Measurements from ENCODE around the gene MBD6.

MBD6 gene, protein sequence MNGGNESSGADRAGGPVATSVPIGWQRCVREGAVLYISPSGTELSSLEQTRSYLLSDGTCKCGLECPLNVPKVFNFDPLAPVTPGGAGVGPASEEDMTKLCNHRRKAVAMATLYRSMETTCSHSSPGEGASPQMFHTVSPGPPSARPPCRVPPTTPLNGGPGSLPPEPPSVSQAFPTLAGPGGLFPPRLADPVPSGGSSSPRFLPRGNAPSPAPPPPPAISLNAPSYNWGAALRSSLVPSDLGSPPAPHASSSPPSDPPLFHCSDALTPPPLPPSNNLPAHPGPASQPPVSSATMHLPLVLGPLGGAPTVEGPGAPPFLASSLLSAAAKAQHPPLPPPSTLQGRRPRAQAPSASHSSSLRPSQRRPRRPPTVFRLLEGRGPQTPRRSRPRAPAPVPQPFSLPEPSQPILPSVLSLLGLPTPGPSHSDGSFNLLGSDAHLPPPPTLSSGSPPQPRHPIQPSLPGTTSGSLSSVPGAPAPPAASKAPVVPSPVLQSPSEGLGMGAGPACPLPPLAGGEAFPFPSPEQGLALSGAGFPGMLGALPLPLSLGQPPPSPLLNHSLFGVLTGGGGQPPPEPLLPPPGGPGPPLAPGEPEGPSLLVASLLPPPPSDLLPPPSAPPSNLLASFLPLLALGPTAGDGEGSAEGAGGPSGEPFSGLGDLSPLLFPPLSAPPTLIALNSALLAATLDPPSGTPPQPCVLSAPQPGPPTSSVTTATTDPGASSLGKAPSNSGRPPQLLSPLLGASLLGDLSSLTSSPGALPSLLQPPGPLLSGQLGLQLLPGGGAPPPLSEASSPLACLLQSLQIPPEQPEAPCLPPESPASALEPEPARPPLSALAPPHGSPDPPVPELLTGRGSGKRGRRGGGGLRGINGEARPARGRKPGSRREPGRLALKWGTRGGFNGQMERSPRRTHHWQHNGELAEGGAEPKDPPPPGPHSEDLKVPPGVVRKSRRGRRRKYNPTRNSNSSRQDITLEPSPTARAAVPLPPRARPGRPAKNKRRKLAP

DNA sequence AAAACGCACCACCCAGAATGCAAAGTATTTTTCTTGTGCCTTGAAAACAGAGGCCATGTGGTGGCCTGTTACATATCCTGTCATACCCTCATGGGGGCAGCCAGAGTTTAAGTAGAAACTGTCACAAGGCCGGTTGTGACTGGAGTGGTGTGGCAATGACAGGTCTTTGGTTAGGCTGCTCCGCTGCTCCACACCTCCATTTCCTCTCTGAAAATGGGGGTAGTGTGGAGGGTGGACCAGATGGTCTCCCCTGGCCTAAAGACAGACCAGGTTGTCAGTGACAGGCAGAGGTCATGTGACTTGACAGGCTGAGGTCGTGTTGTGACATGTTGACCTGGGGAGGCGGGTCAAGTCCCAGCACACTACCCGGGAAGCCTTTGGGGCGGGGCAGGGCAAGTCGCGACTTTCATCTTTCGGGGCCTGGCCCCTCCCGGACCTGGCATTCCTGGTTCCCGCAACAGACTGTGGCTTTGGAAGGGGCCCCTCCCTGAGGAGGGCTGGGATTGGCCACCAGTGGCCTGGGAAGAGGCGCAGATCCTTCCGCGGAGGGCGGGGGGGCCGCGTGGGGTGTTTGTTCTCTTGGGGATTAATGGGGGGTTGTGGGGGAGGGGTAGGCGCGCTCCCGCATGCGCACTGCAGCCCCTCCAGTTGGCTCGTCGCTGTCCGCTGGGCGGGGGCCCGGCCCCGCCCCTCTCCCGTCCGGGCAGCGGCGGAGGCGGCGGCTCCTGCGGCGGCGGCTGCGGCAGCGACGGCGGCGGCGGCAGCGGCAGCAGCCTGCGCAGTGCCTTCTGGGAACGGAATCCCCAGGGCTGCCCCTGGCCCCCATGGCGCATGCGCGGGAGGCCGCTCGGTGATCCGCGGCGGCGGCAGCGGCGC, at the start of gene MBD6:
Gene MBD6 (plus strand): TSS at position 814 of the 876 bp plus-strand sequence. CDS start 1,480 bp downstream, outside the sequence.
- DNase-seq (ENCODE audit: extremely low spot score, insufficient read length, low read depth) = peak; percentile 93
- FAIRE-seq = peak; percentile 89

DNA sequence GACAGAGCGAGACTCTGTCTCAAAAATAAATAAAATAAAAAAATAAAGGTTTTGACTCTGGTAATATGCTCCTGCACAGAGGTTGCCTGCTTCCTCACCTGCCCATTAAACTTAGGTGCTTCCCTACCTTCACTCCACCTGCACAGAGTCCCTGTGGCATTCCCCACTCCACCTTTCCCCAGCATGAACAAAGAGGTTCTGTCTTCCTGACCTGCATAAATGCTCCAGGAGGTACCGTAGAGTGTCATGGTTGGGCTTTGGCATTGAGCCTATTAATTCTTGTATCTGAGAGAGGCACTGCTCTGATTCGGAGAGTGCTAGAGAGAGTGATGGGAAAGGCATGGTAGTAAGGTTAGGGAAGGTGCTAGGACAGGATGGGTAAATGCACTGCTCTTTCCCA, 49.2 kb upstream of the MBD6 start:
- FAIRE-seq = no peak

DNA sequence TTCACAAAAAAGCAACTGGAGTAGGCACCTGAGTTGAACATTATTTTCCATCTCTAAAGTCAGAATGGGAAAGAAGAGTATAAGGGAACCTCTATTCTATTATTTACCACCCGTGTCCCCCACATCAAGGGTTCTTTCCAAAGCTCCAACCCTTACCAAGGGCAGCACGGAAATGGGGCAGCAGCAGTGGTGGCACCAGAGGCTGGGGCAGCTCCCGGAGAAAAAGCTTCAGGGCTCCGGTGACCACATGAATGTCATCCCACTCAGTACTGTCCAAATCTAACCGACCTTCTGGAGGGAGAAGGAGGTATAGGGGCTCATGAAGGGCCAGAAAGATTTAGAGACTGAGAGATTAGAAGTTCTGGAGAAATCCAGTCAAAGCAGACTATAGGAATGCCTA, 48.7 kb upstream of the MBD6 start:
- no peak for DNase-seq (ENCODE audit: extremely low spot score, insufficient read length, low read depth)
- FAIRE-seq = no peak

More for the DNA sequence above, 49.2 kb upstream of the MBD6 start:
- no peak for DNase-seq (ENCODE audit: extremely low spot score, insufficient read length, low read depth)

DNA sequence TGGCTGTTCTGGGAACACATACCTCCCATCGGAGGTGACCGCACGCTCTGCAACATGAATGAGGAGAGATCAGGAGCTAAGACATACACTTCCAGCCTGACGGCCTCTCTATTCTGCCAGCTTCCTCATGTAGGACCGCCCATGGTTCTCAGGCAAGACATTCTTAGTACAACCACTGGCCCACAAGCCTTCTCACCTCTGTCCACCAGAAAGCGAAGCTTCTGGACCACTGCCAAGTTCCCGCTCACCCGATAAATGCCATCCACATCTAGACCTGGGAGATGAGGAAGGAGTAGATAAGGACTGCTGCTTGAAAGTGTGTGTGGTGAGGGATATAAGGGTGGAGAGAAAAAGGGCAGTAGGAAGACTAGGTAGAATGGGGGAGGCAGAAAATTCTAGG, 48.2 kb upstream of the MBD6 start:
- FAIRE-seq = no peak
- no peak for DNase-seq (ENCODE audit: extremely low spot score, insufficient read length, low read depth)

DNA sequence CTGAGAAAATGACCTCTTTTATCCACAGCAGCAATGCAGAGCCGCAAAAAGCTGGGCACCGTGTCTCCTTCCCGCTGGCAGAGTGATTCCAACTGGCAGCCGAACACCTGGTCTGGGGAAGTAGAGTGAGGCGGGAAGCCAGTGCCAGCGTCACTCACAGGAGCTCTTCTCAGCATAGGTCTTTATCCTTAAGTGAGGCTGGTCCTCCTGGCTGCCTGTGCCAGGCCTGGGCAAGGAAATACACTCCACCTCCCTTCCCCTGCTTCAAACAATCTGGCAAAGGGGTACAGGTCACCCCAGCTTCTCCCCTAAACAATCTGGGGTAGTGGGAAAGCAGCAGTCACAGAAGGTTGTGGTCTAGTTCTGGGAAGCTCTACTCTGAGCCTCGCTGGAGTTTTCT, 47.8 kb upstream of the MBD6 start:
- FAIRE-seq (no peak), DNase-seq (ENCODE audit: extremely low spot score, insufficient read length, low read depth) (no peak)

DNA sequence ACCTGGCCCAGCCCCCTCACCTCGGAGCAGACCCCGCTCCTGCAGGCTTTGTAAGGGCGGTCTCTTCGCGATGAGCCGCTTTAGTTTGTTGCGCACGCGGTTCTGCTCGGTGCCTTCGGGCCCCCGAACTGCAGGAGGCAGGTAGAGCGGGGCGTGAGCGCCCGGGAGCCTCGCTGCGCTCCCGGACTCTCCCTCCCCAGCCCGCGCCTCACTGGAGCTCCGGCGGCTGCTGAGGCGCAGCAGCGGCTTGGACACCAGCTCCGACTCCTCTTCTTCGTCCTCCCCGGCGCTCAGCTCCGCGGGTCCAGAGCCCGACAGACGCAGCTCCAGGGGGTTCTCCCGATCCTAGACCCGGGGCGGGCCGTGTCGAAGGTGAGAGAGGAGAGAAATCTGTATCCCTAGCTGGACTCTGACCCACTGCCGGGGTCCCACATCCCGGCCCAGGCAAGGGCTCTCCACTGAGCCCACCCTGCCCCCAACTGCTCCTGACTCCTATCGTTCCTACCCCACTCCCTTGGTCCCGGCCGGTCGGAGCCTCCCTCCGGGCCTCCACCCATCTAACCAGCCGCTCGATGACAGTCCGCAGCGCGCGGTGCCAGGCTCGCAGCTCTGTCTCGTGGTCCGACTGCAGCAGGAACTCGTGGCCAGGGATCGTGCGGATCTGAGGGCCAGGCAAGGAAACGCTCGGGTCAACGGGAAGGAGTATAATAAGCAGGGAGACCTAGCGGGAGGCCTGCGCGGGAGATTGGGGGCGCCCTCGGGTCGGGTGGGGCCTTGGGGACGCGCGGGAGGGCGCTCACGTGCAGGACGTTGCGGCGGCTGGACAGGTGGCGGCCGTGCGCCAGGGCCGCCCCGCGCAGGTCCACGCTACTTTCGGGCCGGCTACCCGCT, 47.1 kb upstream of the MBD6 start:
- FAIRE-seq (no peak), DNase-seq (ENCODE audit: extremely low spot score, insufficient read length, low read depth) (no peak)

DNA sequence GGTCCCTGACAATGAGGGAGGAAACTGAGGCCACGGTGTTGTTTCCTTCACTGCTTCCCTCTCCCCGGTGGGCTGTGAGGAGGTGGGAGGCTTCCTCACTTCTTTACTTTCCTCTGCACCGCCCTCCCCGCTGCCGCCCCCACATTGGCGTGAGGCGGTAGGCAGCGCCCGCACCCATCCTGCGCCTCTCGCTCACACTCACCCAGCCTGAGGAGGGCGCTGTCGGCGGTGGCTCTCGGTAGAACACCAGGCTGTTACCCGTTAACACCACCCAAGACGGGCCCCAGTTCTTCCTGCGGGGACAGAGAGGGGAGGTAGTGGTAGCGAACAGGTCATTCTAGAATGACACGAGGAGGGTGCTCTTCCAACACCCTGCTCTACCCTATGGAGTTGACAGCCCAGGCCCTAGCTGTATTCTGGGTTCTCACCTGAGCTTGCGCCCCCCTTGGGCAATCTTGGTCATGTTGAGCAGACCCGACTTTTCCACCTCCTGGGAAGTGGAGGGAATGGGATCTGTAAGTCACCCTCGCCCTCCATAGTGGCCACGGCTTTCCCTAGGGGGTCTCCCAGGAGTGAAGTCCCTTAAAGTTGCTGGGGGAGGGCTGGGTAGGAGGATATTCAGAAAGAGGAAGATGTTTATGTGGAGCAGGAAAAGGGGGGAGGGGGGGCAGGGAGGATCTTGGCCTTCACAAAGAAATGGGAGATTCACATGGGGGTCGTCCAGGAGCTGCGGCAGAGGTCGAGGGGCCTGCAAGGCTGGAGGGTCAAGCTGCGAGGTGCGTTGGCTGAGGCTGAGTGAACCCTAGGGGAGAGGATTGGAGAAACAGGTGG, 46.2 kb upstream of the MBD6 start:
- FAIRE-seq (peak; percentile 72), DNase-seq (ENCODE audit: extremely low spot score, insufficient read length, low read depth) (no peak)

DNA sequence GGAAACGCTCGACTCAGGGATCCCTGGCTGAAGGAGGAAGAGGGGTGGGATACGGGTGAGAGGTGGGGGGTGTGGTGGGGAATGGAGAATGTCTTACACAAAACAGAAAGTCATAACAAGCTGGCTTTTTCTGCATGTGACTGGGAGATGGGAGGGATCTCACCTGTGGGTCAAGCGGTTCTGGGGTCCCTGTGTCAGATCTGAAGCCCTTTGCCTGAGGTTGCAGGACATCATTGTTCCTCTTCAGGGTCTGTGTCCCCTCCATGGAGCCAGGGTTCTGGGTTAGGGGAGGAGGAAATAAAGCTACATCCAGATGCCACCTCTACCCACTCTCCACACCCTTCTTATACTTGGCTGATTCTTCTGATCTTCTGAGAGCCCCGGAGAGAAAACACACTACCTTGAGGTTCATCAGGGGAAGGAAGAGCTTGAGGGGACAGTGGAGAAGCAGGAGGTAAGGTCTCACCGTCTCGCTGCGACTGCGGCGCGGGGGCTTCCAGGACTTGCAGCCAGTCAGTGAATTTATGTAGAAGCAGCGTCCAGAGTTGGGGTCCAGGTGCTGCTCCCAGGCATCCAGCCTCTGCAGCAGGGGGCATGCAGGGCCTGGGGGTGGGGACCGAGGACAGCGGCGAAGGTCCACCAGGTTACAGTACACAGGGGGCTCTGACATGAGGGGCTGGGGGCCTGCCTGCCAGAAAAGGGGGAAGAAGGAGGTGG, 45.5 kb upstream of the MBD6 start:
- peak; percentile 64 for FAIRE-seq
- no peak for DNase-seq (ENCODE audit: extremely low spot score, insufficient read length, low read depth)

DNA sequence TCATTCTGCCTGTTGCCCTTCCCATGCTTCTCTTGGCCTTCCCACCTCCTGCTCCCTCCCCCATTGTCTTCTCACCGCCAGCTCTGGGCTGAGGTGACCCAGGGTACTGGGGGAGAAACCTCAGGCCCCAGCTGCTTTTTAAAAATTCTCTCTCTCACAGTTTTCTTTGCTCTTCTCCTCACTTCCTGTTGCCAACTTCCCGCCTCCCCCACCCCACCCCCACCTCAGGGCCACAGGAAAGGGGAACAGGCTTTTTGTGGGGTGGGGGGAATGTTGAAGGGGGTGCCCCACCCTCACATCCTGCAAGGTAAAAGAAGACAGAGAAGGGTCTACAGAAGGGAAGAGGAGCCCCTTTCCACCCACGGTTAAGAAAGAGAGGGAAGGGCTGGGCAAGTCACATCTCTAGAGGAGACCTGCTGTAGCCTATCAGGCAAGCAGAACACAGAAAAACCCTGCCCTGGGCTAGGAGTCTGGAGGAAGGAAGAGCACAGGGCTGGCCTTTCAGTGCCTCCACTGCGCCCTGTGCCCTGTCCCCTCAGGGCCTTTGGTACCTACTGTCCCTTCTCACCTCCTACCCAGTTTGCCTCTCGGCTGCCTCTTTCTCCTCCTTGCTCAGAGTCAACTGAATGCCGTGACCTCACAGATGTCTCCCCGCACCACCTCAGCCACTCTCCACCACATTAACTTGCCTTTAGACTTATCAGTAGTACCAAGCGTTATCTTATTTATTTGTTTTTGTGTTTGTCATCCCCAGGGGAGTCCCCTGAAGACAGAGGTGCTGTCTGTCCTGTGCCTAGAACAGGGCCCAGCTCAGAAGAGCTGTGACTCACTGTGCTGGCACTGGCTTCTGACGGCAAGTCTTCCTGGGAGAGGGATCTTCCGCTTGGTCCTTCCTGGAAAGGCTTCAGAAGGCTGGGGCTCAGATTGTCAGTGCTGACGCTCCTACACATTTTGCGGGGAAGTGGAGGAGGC, 44.6 kb upstream of the MBD6 start:
- DNase-seq (ENCODE audit: extremely low spot score, insufficient read length, low read depth) (no peak), FAIRE-seq (peak; percentile 94)

DNA sequence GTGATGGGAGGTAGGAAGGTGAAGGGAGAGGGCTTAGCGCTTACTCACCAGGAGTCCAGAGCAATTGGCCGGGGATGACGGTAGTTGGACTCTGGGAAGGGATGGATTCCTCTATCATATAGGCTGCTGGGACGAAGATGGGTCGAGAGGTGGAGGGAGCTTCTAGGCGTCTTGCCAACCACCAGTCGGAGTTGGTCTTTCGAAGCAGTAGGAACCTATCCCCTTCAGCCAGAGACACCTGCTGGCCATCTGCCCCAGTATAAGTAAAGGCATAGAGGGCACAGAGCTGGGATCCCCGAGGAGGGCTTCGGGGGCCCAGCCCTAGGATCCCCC, 43.6 kb upstream of the MBD6 start:
- FAIRE-seq (peak; percentile 38), DNase-seq (ENCODE audit: extremely low spot score, insufficient read length, low read depth) (no peak)

DNA sequence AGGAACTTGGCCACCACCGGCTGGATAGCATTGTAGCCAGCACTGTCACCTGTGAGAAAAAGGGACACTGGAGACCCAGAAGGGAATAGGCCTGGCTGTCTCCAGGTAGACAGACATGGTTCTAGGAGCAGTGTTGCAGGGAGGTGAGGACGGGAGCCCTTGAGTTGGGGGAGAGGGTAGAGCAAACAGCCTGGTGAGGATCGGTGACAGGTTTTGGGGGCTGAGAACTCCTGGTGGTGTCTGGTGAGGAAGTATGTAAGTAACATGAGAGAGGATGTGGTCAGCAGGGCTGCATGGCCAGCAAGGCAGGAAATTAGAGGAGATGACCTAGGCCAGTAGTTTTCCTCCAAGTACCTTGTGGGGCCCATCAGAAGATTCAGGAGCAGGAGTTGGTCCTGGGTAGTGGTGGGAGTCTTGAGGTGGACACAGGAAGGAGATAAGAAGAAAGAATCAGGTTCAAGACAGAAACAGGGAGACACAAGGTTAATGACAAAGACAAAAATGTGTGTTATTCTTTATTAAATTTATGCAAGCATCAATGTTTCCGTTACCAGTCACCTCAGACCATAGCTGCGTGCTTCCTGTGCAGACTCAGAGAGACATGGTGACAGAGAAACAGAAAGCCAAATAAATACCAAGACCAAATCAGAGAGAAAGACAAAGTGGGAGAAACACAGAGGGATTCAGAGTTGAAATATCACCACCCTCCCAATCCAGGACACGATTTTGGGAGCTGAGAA, 43.1 kb upstream of the MBD6 start, which contains the start of gene ARHGAP9:
Gene ARHGAP9 (minus strand): TSS at position 491 of the 740 bp plus-strand sequence. CDS start 460 bp downstream, at position 31.
- DNase-seq (ENCODE audit: extremely low spot score, insufficient read length, low read depth) (no peak), FAIRE-seq (peak; percentile 91)

DNA sequence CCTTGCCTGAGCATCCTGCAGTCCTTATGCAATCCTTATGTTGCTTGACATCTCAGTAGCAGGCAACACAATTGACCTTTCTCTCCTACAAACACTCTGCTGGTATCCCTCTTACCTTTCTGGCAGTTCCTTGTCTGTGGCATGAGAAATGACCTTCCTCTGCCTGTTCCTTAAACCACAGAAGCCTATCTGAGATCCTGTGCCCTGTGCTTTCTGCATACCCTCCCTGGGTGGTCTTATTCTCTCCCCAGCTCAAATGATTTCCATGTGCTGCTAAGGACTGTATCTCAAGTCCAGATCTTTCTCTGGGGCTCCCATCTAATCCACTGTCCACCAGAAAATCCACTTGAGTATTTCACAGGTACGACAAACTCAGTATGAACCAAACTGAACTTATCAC, 41.0 kb upstream of the MBD6 start:
- FAIRE-seq = no peak

DNA sequence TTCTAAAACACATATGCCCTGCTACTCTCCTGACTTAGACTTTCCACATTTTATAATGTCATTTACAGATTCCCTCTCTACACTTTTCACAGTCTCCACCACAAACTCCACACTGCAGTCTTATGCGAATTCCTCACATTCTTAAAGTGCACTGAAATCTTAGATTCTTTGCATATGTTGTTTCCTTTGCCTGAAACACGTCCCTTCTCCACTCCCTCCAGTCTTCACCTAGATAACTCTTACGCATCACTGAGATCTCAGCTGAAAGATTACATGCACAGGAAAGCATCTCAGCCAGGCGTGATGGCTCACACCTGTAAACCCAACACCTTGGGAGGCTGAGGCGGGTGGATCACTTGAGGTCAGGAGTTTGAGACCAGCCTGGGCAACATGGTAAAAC, 39.2 kb upstream of the MBD6 start:
- DNase-seq (ENCODE audit: extremely low spot score, insufficient read length, low read depth) (no peak), FAIRE-seq (no peak)

More for the DNA sequence above, 41.0 kb upstream of the MBD6 start:
- DNase-seq (ENCODE audit: extremely low spot score, insufficient read length, low read depth) = no peak

DNA sequence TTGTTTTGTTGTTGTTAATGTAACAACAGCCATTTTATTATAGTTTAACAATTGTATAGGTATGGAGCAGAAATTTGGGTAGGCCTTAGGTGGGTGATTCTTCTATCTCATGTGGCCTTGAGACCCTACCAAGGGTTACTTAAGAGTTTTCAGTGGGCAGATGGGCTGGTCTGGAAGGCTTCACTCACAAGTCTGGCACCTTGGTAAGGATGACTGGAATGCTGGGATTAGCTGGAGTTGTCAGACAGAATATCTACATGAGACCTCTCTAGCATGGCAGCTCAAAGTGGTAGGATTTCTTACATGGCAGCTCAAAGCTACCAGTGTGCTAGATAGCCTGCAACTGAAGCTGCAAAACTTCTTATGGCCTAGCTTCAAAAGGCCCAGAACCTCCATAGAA, 36.9 kb upstream of the MBD6 start:
- FAIRE-seq (no peak), DNase-seq (ENCODE audit: extremely low spot score, insufficient read length, low read depth) (no peak)

DNA sequence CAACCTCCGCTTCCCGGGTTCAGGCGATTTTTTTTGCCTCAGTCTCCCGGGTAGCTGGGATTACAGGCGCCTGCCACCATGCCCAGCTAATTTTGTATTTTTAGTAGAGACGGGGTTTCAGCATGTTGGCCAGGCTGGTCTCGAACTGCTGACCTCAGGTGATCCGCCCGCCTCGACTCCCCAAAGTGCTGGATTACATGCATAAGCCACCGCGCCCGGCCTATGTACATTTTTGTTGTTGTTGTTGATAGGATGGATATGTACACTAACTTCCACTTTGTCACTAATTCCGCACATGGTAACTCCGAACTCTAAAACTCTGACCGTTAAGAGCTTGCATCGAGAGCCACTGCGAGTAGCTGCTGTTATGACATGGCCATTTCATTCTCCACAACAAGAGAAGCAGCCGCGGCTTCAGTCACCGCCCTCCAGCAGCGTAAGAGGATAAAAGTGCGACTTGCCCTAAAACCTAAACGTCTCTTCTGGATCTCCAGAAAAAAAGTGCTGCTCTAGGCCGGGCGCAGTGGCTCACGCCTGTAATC, 35.5 kb upstream of the MBD6 start:
- FAIRE-seq (no peak), DNase-seq (ENCODE audit: extremely low spot score, insufficient read length, low read depth) (no peak)

All from GM18507 (cell line).